GM03348 (cell line): ENCODE results near the gene RNF115.
A peak's percentile ranks its signal among the peaks of the same experiment; 100 is the strongest.
"Not testable (repeated sequence)": the region's sequence is repeated elsewhere in the genome, so short reads cannot be mapped to it uniquely, and the experiment has no call there.

Experiments
- DNase-seq: peaks from one replicate; pipeline ENCODE4 v3.0.0; 2012; ENCODE audit warnings: low spot score

Gene RNF115

GRCh38 chr1:145823565-145824498 is at the start of gene RNF115, which contains the start of gene POLR3C:
Gene RNF115, minus strand, starts transcription at chr1:145824095. Its CDS starts 222 bp downstream, at chr1:145823873.
Gene POLR3C, plus strand, starts transcription at chr1:145824200. Its CDS starts 1,577 bp downstream, at chr1:145825777.
- DNase-seq = peak; percentile 93

GRCh38 chr1:145871994-145872924 is 48.4 kb upstream of the RNF115 start:
- peak; percentile 68 for DNase-seq

DNA sequence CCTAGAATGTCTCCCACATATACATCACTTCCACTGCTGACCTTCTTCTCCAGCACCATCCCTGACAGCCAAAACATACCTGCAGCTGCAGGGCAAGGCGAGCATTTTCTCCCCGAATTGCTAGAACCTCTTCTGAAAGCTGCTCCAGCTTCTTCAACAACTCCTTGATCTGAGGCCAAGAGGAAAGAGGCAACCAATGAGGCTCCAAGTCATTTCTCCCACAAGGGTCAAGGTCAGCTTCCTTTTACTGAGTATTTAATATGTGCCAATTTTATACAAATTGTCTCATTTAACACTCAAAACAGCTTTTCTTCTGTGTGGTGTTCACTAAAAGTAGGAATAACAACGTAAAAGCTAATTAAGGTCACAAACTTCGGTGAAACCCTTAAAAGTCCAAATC is 44.3 kb upstream of the RNF115 start:
- DNase-seq = no peak

- no peak for DNase-seq
These were observed 39.6 kb upstream of the RNF115 start for GRCh38 chr1:145863282-145864018.

DNA sequence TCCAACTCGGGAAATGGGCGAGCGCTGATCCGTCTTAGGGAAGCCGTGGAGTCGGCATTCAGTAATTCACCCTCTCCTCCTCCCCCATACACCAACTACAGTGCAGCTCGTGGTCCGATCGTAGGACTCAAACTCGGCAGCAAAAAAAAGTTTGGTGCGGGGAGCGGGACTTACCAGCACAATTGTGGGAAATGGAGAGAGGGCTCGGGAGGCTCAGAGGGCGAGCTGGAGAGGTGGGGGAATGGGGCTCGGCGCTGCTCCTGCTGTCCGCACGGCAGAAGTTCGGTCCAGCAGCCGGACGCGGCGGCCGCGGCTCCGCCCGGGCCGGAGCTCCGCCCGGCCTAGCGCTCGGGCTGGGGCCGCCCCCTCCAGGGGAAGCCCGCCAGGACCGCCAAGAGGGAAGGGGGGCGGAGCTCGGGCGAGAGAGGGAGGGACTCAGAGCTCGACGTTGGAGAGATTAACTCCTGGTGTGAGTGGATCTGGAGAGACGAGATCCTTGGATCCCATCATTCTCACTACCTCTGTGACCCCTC is 35.7 kb upstream of the RNF115 start:
- peak; percentile 97 for DNase-seq

GRCh38 chr1:145858901-145859490 is 35.1 kb upstream of the RNF115 start, which contains the start of gene PIAS3:
Gene PIAS3, minus strand, starts transcription at chr1:145859081. Its CDS starts 91 bp downstream, at chr1:145858990.
- DNase-seq = peak; percentile 98

DNA sequence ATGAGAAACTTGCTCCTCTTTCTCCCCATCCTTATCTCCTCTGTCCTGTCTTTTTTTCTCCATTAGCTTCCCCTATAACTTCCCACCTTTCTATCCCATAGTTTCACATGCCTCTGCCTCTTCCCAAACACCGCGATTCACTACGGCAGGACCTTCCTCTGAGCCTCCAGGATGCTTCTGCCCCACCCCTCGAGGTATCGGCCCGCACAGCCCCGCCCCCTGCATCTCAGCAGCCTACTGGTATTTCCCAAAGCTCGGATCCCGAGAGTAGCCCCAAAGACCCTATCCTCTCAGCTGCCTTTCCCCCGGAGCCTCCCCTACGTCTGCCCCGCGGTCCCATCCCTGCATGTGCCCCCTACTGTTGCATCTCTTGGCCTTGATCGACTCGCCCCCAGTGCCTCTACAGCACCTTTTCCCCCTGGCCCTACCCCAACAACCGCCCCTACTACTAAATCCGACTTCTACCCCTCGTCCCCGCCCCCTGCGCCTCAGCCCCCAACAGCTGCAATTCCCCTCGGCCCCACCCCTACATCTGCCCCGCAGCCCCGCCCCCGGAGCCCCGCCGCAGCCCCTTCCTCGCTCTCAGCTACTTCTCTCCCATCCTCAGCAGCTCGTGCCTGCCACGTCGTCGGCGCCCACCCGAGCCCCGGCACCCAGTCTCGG is 34.5 kb upstream of the RNF115 start:
- peak; percentile 76 for DNase-seq

- no peak for DNase-seq
These were observed 33.3 kb upstream of the RNF115 start for GRCh38 chr1:145857170-145857569.

DNA sequence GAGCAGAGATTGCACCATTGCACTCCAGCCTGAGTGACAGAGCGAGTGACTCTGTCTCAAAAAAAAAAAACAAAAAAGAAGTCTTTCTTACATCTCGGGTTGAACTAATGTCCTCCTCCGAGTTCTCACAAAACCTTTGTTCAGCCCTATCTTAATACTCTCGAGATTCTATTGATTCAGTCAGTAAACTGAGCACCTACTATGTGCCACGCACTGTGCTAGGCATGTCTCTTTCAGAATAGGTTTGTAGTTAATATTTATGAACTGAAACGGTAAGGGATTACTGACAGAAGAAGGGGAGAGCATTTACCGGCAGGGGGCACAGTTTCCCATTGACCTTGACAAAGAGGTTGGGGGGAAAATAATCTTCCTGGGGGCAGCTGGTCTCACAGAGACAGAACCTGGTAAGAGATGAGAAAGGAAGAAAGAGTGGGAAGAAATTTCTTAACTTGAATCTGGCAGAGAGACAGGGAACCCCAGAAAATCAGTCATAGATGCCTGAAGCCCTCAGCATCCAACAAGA is 31.6 kb upstream of the RNF115 start:
- DNase-seq = no peak

DNA sequence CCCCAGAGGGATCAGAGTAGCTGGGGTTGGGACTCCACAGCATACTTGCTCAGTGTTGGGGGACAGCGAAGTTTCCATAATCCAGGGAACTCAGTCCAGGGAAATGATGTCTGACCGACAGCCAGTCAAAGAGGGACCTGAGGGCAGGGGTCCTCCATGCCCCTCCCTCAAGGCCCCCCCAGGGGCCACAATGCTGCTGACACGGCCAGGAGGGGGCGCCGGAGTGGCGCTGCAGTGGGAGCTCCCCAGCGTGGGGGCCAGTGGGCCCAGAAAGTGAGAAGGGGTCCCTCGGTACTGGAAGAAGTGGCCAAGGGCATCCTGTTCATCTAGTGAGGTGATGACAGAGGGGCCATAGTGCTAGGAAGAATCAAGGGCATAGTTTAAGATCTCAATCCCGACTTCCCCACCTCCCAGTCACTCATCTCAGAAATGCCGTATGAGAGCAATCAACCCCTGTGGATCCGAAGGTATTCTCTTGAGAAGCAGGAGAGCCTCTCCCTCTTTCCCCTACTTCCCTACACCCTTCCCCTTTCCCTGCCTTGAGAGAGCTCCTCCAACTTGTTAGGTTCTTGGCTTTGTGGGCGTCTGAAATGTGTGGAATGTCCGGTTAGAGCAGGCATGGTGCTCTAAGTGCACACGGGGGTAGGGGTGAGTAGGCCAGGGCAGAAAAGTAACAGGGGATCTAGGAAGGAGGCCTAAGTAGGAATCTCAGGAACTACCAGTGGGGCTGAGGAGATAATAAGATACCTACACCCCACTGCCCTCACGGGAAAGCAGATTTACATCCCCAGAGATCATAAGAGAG is 25.7 kb upstream of the RNF115 start:
- DNase-seq = peak; percentile 89

DNA sequence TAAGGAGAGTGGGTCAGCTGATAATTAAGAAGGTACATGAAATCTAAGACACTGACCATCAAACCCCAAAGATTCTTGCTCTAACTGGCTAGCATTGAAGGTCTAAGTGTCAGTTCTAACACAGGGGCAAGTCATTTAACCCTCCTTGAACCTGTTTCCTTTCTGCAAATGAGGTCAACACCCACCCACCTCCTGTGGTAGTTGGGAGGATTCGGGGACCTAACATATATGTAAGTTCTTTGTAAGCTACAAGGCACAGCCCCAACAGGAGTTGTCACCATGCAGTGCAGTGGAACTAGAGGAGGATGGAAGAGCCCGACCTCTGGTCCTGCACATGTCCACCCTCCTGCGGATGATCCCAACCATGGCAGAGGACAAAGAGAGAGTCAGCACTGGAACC is 23.9 kb upstream of the RNF115 start:
- DNase-seq = no peak

GRCh38 chr1:145846201-145846612 is 22.3 kb upstream of the RNF115 start:
- peak; percentile 68 for DNase-seq

DNA sequence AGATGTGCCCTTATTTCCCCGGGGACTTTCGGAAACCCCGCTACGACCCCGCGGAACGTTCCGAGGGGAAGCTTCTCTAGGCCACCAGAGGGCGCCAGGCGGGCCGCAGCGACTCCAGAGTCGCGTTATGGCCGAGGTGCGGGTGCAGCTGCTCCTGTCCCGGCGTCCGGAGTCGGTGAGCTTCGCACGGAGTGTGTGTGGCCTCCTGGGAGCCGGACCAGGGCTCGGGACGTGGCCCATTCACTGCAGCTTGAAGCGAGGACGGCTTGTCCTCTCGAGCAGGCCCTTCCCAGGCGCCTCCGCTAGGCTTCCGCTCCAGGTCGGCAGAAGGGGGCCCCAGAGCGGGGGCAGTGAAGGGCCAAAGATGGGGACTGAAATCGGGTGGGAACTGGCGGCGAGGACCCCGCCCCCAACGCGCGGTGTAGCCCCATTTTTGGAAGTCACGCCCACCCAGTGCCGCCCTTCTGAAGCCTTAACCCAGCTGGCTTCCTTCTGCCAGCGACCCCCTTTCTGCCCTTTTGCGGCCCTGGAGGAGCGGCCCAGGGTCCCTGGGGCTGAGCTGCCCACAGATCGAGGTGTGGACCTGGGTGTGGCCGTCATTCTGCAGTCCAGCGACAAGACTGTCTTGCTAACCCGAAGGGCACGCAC is 21.7 kb upstream of the RNF115 start, which contains the start of gene NUDT17:
TSS of gene NUDT17 (plus strand) at position 117 of the 648 bp plus-strand sequence. CDS start at position 128, 11 bp downstream.
- peak; percentile 90 for DNase-seq

- no peak for DNase-seq
These were observed 21.2 kb upstream of the RNF115 start for GRCh38 chr1:145845144-145845513.

GRCh38 chr1:145843031-145843430 is 19.1 kb upstream of the RNF115 start:
- no peak for DNase-seq

GRCh38 chr1:145837656-145838055 is 13.8 kb upstream of the RNF115 start:
- no peak for DNase-seq

DNA sequence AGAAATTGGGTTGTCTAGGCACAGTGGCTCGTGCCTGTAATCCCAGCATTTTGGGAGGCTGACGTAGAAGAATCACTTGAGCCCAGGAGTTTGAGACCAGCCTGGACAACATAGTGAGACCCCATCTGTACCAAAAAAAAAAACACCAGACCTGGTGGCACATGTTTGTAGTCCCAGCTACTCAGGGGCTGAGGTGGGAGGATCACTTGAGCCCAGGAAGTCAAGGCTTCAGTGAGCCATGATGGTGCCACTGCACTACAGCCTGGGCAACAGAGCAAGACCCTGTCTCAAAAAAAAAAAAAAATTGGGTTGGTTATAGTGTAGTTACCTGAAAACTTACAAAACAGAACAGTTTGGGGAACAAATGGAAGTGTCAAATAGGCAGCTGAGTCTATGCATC is 6.9 kb upstream of the RNF115 start:
- DNase-seq = not testable (repeated sequence)

DNA sequence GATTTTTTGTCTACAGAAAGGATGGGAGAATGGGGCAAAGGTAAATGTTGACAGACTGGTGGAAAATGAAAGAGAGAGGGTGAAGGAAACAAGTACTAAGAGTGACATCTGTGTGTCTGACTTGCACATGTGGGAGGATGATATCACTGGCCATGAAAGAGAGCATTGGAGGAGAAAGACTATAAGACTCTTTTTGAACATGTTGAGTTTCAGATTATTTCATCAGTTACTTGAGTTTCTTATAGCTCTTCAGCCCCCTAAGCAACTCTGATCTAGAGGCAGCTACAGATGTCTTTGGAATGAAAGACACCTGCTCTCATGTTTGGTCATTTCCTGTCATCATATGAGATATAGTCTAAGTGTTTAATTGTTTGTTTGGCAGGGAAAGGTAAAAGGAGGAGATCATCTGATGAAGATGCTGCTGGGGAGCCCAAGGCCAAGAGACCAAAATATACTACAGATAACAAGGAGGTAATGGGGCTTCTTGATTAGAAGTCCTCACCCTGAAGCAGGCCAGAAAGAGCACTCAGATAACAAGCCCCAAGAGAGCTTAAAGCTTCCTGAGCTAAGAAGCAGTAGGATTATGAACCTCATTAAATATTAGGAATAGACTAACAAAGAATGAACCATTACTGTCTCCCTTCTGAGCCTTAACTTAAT is 4.6 kb upstream of the RNF115 start:
- no peak for DNase-seq
